ENCODE data around the gene CD2.

CD2 gene

DNA sequence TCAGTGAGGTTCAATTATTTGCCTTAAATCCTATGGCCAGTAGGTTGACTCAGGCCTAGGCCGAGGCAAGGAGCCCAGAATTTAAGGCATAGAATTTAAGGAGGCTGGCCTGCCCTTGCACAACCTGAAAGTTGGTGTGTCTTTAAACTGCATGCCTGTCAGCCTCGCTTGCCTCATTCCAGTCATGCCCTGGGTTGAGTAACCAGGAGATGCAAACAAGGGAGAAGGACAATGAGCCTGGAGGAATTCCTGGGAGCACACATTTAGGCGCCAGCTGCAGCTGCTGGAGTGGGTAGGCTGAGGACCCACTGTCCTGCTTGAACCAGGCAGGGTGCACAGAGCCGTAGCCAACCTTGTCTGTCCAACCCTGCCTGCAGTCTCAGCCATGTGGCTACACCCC lies 11.7 kb downstream of the CD2 start:
- Histone ChIP-seq H3K4me2 (ENCODE audit: low read depth, low read length, poor library complexity, severe bottlenecking) (no peak overlapping the region), H3F3A (ENCODE audit: low read depth) (peaks cover 6% of the 10 kb centered on the region), H3K79me2 (ENCODE audit: insufficient read depth, low read length) (no peaks in the 10 kb centered on the region), H2AFZ (ENCODE audit: low read length) (no peak overlapping the region), H4K20me1 (ENCODE audit: insufficient read depth, low read length, poor library complexity, severe bottlenecking) (no peaks in the 10 kb centered on the region), H3K4me1 (ENCODE audit: insufficient read depth, low read length, poor library complexity, severe bottlenecking) (peaks cover 51% of the 10 kb centered on the region), H3K9ac (ENCODE audit: low read depth, low read length, poor library complexity, severe bottlenecking) (no peak overlapping the region), H3K27me3 (ENCODE audit: insufficient read depth, low read length, poor library complexity, severe bottlenecking) (no peaks in the 10 kb centered on the region), H3K36me3 (ENCODE audit: insufficient read depth, low read length) (no peaks in the 10 kb centered on the region), H3K9me2 (replicated peaks; ENCODE audit: low read depth, low read length) (no peaks in the 10 kb centered on the region), H3K4me3 (ENCODE audit: low read length, poor library complexity, severe bottlenecking) (no peak overlapping the region), H3K9me3 (ENCODE audit: insufficient read depth, low read depth, low read length) (no peaks in the 10 kb centered on the region)
- TF ChIP-seq EZH2phosphoT487 (IDR thresholded peaks at IDR 0.05; ENCODE audit: borderline replicate concordance), result no peak
- TF ChIP-seq, protein P1, sequence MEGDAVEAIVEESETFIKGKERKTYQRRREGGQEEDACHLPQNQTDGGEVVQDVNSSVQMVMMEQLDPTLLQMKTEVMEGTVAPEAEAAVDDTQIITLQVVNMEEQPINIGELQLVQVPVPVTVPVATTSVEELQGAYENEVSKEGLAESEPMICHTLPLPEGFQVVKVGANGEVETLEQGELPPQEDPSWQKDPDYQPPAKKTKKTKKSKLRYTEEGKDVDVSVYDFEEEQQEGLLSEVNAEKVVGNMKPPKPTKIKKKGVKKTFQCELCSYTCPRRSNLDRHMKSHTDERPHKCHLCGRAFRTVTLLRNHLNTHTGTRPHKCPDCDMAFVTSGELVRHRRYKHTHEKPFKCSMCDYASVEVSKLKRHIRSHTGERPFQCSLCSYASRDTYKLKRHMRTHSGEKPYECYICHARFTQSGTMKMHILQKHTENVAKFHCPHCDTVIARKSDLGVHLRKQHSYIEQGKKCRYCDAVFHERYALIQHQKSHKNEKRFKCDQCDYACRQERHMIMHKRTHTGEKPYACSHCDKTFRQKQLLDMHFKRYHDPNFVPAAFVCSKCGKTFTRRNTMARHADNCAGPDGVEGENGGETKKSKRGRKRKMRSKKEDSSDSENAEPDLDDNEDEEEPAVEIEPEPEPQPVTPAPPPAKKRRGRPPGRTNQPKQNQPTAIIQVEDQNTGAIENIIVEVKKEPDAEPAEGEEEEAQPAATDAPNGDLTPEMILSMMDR (conservative IDR thresholded peaks at IDR 0.05; ENCODE audit: low read length), result no peak

DNA sequence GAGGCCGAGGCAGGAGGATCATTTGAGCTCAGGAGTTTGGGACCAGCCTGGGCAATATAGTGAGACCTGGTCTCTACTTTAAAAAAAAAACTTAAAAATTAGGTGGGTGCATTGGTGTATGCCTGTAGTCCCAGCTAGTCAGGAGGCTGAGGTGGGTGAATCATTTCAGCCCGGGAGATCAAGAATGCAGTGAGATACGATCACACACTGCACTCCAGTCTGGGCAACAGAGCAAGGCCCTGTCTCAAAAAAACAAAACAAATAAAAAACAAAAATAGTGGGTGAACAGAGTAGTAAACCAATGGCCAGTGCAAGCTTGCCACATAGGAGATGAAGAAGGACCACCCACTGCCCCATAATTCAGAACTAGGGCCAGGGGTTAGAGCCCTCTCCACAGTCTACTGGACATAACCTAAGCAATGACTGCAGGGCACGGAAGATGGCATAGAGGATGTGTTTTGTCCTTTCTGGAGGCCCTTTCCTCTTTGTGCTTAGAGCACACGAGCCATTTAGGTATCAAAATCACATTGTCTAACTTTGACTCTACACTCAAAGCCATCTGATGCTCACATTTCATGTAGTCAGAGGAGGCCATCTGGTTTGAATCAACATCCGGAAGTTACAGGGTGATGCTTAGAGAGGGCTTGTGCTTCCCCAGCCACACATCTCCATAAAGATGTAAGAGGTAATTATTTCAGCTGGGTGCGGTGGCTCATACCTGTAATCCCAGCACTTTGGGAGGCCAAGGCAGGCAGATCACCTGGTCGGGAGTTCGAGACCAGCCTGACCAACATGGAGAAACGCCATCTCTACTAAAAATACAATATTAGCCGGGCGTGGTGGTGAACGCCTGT lies 12.6 kb downstream of the CD2 start:
- no peaks in the 10 kb centered on the region for H3K9me2 ChIP-seq (replicated peaks; ENCODE audit: low read depth, low read length)
- no peak overlapping the region for H3K9ac ChIP-seq (ENCODE audit: low read depth, low read length, poor library complexity, severe bottlenecking)
- no peak overlapping the region for H3K4me2 ChIP-seq (ENCODE audit: low read depth, low read length, poor library complexity, severe bottlenecking)
- no peaks in the 10 kb centered on the region for H3K27me3 ChIP-seq (ENCODE audit: insufficient read depth, low read length, poor library complexity, severe bottlenecking)
- H2AFZ ChIP-seq (ENCODE audit: low read length), result no peak overlapping the region
- TF ChIP-seq, protein P1 (conservative IDR thresholded peaks at IDR 0.05; ENCODE audit: low read length), result no peak
- TF ChIP-seq EZH2phosphoT487 (IDR thresholded peaks at IDR 0.05; ENCODE audit: borderline replicate concordance), result no peak
- no peak overlapping the region for H3K4me3 ChIP-seq (ENCODE audit: low read length, poor library complexity, severe bottlenecking)
- H3K36me3 ChIP-seq (ENCODE audit: insufficient read depth, low read length), result no peaks in the 10 kb centered on the region
- no peaks in the 10 kb centered on the region for H4K20me1 ChIP-seq (ENCODE audit: insufficient read depth, low read length, poor library complexity, severe bottlenecking)
- peaks cover 58% of the 10 kb centered on the region for H3K4me1 ChIP-seq (ENCODE audit: insufficient read depth, low read length, poor library complexity, severe bottlenecking)
- H3K9me3 ChIP-seq (ENCODE audit: insufficient read depth, low read depth, low read length), result no peaks in the 10 kb centered on the region
- H3K79me2 ChIP-seq (ENCODE audit: insufficient read depth, low read length), result no peaks in the 10 kb centered on the region
- peaks cover 6% of the 10 kb centered on the region for H3F3A ChIP-seq (ENCODE audit: low read depth)

DNA sequence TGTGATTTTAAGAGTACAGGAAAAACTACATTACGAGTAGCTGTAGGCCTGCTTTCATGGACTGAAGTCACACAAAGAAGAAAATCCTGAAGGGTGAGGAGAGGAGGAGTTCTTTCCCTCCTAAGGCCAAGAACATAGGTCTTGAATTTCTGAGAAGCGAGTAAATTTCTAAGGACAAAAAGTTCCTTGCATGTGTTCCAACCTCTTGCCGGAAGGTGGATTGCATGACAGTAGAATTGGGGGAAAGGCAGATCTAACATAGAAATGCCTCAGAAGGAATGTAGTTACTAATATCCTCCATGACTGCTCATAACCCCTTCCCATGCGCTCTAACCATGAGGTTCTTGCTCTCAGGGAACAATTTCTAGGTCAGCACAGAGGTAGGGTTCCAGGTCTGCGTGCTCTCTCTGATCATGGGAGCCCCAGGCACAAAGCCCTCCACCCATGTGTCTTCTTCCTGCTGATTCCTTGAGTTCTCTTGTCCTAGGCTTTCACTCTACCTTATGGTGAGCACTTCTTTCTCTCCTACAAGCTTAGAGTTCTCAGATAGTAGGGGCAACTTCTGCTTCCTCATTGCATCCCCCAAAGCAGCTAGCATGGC lies 13.7 kb downstream of the CD2 start:
- Histone ChIP-seq H2AFZ (ENCODE audit: low read length) (peak overlapping the region; percentile 16; the same call in 1 of the 2 replicates), H3K9ac (ENCODE audit: low read depth, low read length, poor library complexity, severe bottlenecking) (no peak overlapping the region), H3K79me2 (ENCODE audit: insufficient read depth, low read length) (no peaks in the 10 kb centered on the region), H3K4me2 (ENCODE audit: low read depth, low read length, poor library complexity, severe bottlenecking) (peak overlapping the region; percentile 75), H3K4me3 (ENCODE audit: low read length, poor library complexity, severe bottlenecking) (no peak overlapping the region), H3K9me2 (replicated peaks; ENCODE audit: low read depth, low read length) (no peaks in the 10 kb centered on the region), H3K9me3 (ENCODE audit: insufficient read depth, low read depth, low read length) (no peaks in the 10 kb centered on the region), H3K36me3 (ENCODE audit: insufficient read depth, low read length) (no peaks in the 10 kb centered on the region), H3K4me1 (ENCODE audit: insufficient read depth, low read length, poor library complexity, severe bottlenecking) (peaks cover 66% of the 10 kb centered on the region), H3F3A (ENCODE audit: low read depth) (peaks cover 6% of the 10 kb centered on the region), H3K27me3 (ENCODE audit: insufficient read depth, low read length, poor library complexity, severe bottlenecking) (no peaks in the 10 kb centered on the region), H4K20me1 (ENCODE audit: insufficient read depth, low read length, poor library complexity, severe bottlenecking) (no peaks in the 10 kb centered on the region)
- TF ChIP-seq, protein P1 (conservative IDR thresholded peaks at IDR 0.05; ENCODE audit: low read length), result no peak
- TF ChIP-seq EZH2phosphoT487 (IDR thresholded peaks at IDR 0.05; ENCODE audit: borderline replicate concordance), result no peak

Measured in Loucy (cell line).